ENCODE results near the gene LST1.

- no peak for TF ChIP-seq CTCF (conservative IDR thresholded peaks at IDR 0.05)
- no peak for TF ChIP-seq ZFX (IDR thresholded peaks at IDR 0.05)
Measured at GRCh38 chr6:31614684-31615578, 28.9 kb downstream of the LST1 start, which contains the start of gene AIF1.
